ENCODE results near the gene DLG2.
"Not testable (repeated sequence)": the region's sequence is repeated elsewhere in the genome, so short reads cannot be mapped to it uniquely, and the experiment has no call there.

Gene DLG2

DNA sequence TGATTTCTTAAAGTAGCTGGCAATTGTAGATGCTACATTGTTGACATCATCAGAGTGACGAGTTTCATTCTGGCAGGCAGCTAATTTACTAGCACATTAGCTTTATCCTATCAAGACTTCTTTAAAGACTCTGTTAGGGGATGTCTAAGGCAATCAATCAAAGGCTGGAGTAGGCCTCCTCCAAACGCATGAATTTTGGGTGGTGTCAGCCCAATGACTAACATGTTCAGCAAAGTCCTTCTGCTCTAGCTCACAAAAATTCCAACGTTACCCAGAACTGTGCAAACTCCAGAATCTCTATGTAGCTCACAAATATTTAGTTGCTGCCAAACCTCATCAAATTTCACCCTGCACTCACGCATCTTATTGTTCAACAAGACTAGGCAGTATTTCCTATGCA, 395.6 kb downstream of the DLG2 start:
- DNase-seq (ENCODE audit: low spot score) = no peak

DNA sequence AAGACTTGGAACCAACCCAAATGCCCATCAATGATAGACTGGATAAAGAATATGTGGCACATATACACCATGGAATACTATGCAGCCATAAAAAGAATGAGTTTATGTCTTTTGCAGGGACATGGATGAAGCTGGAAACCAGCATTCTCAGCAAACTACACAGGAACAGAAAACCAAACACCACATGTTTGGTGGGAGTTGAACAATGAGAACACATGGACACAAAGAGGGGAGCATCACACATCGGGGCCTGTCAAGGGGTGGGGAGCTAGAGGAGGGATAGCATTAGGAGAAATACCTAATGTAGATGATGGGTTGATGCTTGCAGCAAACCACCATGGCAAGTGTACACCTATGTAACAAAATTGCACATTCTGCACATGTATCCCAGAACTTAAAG, 397.4 kb downstream of the DLG2 start:
- not testable (repeated sequence) for DNase-seq (ENCODE audit: low spot score)

DNA sequence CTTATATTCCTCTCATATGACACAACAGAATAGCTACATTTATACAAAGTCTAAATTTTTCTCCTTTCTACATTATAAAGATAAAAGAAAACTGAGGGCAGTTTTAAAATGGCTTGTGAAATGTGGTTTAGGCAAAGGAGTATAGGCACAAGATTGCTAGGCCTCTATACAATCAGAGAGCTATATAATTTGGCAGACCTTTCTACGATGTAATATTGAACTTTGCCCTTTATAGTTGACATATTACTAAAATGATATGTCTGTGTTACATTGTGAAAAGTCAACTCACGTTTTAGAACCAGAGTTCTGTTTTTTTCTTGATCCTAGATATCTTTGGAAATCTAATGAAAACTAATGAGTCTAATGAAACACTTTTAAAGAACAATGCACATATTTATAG, 430.2 kb downstream of the DLG2 start:
- DNase-seq (ENCODE audit: low spot score) = no peak

DNA sequence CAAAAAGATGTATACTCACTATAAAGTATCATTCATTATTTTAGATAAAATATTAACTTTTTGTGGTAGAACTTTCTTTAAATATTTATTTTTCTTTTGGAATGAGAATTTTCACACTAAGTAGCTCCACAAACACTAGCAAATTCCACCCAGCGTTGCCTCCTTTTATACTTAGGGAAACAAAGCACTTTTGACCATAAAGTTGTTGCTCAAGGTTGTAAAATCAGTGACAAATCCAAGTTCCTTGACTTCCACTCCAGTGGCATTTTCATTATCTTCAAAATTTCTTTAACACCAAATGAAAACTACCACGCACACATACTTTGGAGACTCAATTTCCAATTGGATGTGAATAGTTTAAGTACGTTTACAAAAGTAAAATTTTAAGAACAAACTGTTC, 431.2 kb downstream of the DLG2 start:
- no peak for DNase-seq (ENCODE audit: low spot score)

DNA sequence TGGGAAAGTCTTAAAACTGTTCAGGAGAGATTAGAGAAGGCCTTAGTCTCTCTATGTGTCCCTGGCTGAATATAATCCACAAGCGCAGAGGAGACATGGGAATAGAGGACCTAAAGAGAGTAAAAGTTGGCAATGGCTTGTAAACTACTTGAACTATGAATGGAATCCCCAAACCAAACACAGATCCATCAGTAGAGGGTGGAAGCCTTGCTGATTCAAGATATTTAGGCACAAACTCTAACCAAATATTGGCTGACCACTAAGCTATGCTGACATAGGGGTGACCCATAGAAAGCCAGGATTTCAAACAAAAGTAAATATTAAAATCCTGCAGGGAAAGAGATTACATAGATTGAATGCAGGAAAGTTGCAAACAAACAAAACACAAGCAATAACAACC, 439.2 kb downstream of the DLG2 start:
- no peak for DNase-seq (ENCODE audit: low spot score)

DNA sequence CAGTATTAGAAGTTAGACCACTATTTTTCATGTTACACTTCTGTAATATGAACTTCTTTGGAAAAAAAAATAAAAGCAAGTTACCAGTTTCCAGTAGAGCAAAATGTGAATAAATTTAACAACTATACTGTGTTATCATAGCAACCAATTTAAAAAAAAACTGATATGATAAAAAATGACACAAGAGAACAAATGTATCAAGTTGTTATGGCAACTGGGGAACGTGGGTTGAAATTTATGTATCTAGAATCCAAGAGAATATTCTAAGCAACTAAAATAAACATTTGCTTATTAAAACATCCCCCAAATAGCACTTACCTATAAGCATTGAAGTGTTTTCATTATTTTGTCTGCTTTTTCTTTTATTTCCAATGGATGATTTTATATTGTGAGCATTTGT, 442.4 kb downstream of the DLG2 start:
- no peak for DNase-seq (ENCODE audit: low spot score)

DNA sequence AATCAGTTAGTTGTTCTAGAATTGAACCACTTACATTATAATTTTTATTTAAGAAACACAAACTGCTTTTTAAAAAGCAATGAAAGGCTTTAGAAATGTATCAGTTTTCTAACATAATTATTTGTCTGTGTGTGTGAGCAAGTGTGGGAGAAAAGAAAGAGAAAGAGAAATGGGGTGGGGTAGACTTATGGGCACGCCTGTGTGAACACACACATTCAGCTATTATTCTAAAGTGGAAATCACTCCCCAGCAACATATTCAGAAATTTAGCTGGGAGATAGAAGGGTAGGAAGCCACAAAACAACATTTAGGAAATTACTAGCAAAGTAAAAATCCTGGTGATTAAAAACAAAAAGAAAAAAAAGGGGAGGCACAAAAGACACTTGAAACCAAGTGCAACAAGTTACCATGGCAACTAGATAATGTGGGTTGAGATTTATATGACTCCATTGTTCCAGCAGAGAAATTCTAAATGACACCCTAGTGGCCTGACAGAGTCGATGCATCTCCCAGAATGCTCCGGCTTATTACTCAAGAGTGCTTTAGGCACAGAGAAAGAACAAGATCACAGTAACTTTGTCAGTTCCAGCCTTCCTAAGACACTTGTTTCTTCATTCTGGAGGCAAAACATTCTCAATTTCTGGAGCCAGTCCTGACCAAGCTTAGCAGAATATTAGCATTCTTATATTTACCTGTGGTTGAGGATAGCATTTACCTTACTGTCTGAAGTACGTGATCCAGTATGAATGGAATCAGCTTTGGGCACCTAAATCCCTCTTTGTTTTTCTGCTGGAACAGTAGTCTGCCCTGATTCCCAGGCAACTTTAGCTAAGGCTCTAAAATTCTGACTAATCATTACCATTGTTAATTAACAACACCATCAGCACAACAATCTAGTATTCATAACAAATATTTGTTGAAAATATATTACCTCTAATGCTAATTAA, 444.4 kb downstream of the DLG2 start:
- no peak for DNase-seq (ENCODE audit: low spot score)

DNA sequence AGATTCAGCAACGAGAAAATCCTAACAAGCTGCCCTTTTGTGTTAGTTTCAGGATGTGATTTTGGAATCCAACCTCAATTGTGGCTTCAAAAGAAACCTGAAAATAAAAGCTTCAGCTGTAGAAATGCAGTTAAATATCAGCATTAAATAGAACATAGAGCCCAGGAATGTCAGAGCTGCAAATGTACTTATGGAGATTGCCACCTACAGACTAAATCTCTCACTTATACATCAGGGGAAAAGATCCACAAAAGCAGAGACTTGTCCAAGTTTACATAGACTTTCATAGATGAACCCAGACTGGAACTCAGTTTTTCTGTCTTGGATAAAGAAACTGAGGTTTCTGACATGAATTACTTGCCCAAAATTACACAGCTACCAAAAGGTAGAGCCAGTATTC, 446.6 kb downstream of the DLG2 start:
- DNase-seq (ENCODE audit: low spot score) = no peak

DNA sequence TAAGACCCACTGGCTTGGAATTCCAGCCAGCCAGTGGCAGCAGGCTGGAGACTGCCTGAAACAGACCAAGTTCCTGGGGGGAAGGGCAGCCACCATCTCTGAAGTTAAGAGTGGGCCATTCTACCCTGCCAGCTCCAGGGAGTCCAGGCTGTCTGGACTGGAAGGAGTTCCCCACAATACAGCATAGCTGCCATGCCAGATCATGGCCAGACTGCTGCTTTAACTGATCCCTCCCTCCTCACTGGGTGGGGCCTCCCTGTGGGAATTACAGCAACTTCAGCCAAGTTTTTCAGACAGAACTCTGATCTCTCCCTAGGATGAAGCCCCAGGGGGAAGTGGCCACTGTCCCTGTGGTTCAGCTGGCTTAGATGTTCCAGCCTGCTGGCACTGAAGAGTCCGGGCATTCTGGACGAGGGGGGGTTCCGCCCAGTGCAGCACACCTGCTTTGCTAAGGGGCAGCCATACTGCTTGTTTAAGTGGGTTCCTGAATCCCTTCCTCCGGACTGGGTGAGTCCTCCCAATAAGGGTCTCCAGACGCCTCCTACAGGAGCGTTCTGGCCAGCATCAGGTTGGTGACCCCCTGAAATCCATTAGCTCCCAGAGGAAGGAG, 455.4 kb downstream of the DLG2 start:
- DNase-seq (ENCODE audit: low spot score) = no peak

DNA sequence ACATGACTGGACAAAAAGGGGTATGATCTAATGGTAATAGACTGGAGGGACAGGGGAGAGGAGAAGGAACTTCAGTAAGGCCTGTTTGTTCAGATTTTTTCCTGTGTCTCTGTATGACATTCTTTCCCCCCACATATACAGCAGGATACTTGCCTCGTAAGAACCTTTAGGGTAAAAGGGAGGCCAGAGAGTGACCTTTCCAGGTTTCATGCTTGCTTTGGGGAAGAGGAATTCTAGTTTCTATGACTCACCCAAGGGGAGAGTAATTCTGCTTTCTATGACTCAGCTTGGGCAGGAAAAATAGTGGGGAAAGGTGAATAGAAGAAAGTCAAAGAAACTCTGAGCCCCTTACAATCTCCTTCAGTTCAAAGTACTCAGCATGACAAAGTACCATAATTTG, 457.0 kb downstream of the DLG2 start:
- DNase-seq (ENCODE audit: low spot score) = no peak

DNA sequence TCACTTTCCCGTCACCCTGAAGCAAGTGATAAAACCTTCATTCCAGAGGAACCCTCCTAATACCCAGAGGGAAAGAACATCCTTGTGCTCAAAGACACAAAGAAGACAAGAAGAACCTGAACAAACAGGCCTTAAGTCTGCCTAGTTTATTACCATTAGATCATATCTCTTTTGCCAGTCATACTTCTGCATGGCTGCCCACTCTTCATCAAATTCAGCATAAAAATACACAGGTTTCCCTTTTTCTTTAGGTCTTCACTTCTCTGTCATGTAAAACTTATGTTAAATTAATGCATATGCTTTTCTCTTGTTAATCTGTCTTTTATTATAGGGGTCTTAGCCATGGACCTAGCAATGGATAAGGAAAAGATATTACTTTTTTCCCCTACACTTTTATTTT, 459.7 kb downstream of the DLG2 start:
- DNase-seq (ENCODE audit: low spot score) = no peak

DNA sequence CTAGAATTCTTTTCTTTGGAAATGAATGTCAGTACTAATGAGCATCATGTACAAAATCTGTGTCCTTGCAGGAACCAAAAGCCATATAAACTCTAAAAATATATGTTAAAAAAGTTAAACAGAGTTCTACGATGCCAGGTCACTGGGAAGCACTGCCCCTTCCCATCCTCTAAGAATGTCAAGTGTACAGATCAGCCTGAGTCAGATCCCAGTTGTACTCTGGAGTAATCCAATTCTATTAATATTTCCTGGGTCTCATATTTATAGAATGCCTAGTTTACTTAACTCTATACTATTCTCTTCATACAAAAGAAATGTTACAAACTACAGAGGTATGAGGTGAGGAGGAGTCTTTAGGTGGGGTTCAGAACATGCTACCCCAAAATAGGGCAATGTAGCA, 460.1 kb downstream of the DLG2 start:
- DNase-seq (ENCODE audit: low spot score) = no peak

DNA sequence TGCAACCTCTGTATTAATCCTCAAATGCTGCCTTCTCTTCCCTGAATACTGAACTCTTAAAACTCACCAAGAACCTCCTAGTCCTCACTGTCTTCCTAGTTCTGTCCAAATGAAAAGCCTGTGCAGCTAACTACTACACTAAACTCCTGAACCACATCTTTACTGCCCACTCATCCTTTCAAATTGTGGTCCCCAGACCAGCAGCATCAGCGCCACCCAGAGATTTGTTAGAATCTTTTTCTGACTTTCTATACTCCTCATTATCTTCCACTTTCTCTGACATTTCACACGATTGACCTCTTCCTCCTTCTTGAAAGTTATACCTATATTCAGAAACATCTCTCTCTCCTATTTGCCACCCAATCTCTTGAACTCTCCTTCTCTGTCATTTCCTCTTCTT, 461.3 kb downstream of the DLG2 start:
- no peak for DNase-seq (ENCODE audit: low spot score)

DNA sequence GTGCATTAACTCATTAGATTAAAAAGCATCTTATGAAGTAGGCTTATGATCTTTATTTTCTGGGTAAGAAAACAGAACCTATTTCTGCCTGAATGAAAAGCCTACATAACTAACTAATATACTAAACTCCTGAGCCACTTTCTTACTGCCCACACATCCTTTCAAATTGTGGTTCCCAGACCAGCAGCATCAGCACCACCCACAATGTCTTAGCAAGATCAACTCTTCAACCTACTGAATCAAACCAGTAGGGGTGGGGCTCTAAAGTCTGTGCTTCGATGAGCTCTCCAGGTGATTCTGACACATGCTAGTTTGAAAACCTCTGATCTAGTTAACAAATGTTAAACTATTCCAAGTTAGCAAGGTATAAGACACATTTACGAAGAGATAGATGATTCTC, 462.4 kb downstream of the DLG2 start:
- DNase-seq (ENCODE audit: low spot score) = no peak

DNA sequence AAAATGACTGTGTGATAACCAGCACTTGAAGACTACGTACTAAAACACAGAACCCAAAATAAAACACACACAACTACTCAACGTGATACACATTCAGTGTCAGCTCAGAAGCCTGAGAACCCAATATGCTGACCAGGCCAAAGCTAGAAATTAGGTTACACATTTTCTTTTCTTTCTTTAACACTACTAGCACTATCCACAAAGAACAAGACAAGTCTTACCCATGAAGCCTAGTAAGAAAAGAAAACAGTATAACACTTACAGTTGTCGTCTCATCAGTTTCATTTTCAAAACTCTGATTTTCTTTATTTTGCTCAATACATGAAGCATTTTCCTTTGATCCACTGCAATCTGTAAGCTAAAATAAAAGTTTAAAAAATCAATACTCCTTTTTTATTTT, 472.9 kb downstream of the DLG2 start:
- no peak for DNase-seq (ENCODE audit: low spot score)

DNA sequence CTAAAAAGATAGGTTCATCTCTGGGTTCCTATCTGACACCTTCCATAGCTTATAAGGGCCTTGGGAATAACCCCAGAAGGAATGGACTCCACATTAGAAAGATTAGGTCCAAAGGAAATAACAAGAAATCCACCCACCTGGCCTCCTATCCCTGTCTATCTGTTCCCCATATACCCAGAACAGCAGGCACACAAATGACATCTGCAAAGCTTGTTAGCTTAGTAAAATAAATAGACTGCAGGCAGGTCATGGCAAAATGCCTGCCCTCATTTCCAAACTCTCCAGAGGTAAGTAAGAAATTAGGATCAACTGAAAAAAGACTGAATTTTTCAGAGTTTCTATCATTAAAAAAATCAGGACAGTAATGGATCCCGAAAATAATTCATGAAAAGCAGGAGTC, 489.5 kb downstream of the DLG2 start:
- DNase-seq (ENCODE audit: low spot score) = no peak

DNA sequence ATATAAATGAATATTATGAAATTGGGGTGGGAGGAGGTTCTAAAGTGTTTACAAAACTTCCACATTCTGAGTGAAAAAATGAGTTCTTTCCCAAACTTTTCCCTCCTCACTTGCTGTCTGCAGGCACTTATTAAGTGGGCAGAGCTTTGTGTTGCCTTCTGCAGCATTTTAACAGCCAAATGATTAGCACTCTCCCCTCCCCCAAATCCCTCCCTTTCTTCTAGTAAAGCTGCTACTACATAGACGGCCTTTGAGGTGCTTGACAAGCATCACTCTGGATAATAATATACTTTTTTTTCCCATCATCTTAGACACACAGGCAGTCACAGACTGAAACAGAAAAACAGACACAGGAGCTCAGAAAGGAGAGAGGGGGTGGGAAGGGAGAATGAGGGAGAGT, 493.5 kb downstream of the DLG2 start:
- no peak for DNase-seq (ENCODE audit: low spot score)

DNA sequence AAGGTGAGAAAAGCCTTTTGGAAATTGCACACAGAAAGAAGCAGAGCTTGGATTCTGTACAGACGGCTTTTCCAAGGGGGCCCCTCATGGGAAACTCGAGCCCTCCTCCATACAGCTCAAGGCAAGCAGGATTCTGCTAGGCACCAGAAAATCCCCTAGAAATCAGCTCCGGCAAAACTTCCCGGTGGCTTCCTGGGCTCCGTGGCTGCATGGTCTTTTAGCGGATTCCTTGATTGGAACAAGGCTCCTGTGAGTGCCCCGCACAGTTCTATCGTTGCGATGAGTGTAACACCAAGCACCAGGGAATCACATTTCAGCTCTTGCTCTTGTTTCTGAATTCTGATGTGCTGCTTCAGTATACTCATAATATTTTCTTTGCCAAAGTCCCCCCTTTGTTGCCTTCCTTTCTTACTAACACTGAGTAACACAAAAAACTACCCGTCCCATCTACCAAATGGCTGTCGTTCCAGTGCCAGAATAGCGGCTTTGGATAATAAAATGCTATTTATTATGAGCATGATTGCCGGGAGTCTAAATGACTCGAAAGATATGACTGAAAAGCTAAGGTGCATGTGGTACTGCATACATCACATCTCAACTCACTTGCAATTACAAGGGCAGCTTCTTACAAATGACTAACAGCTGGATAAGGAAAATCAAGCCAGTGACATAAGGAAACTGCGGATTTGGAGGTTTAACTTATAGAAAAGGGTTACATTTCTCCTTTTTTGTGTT, 494.1 kb downstream of the DLG2 start:
- DNase-seq (ENCODE audit: low spot score) = no peak

DNA sequence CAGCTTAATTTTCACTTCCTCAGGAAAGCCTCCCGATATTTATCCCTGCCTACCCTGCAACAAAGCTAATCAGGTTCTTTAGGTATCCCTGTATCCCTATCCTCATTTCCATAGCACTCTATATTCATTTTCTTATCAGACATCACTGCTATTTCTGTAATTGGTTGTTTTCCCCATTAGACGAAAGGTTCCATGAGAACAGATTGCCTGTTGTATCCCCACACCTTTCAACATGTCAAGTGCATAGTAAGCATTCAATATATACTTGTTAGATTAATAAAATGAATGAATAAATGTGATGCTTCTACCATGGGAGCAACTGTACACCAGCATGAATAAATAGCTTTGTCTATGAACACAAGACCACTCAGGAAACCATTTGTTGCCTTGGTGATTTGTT, 499.8 kb downstream of the DLG2 start:
- no peak for DNase-seq (ENCODE audit: low spot score)

DNA sequence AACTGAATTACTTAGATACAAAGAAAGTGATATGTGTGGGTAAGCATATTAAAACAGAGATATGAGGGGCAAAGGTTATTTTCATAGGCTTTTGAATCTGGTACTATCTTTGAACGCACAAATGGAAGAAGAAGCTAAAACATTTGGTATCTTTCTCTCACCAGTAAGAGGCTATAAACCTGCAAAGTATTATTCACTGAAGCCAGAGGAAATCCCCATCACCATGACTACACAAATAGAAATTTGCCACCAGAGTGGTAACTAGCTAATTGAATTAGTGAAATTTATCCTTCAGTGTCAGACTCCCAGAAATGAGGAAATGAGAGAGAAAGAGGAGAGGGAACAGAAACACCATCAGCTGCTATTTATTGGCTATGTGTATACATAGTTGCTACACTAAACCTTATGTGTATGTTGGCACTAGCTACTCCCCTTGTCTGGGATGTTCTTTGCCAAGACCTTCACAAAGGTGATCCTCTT, 503.4 kb downstream of the DLG2 start:
- no peak for DNase-seq (ENCODE audit: low spot score)

DNA sequence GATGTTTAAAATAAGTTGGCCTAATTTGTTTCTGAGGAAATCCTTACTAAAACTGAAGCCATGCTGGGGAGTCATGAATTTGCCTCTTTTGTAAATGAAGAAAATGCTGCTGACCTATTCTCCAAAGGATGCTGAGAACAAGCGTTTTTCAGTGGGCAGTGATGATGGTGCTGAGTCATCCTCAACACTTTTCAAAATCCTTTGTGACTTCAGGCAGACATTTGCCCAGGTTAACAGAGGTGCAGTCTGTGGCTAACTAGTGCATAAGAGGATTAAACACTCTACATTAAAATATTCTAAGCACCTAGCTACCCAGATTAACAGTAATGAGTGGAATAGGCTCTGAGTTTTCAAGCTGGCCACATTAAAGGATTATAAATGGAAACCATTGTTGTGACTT, 509.0 kb downstream of the DLG2 start:
- no peak for DNase-seq (ENCODE audit: low spot score)

DNA sequence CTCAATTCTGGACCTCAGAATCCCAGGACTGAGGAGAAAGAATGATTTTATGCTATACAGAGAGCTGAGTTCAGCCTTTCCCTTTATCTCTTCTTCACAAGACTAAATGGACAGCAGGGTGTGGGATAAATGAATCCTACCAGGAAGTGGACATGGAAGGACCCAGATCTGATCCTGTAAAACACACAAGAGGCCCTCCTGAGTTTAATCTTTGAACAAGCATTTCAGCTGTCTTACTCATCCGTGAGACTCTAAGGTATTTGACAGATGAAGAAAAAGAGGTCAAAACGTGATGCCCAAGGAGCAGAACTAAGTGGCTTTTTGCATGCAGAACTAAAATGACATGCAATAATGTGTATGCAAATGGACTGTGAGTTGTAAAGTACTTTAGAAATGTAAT, 511.3 kb downstream of the DLG2 start:
- DNase-seq (ENCODE audit: low spot score) = no peak

DNA sequence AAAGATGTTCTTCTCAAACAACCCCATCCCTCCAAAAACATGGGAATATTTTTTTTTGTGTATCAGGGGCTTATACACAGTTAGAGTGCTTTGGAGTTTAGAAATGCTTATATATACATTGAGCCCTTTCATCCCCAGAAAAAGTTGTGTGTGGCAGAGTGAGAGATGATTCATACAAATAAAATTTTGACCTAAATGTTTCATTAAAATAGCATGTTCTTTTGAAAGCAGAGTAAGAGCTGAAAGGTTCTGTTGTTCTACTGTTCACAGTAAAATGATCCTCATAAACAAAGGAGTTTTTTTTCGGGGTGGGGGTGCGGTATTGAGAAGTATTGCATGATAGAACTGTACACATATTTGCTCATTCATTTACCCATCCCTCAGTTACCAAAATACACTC, 512.4 kb downstream of the DLG2 start:
- no peak for DNase-seq (ENCODE audit: low spot score)
